GM18505 (cell line): ENCODE measurements around the gene TUG1.
A peak's percentile ranks its signal among the peaks of the same experiment; 100 is the strongest.

Experiments used
- ATAC-seq: cut with Tn5 transposase; IDR thresholded peaks from one replicate; pipeline ENCODE4 v1.9.1; 2021; ENCODE audit not compliant: unreplicated experiment
- POLR2A ChIP-seq: IDR thresholded peaks from 4 replicates; pipeline ENCODE4 v1.6.1; 2011; ENCODE audit warnings: borderline replicate concordance; ENCODE audit not compliant: insufficient read depth, insufficient read length; ENCODE audit errors: extremely low read depth

Gene TUG1

GRCh38 chr22:30968015-30968923 is 796 bp upstream of the TUG1 start, which contains the start of gene MORC2:
TSS of gene MORC2 (minus strand) at chr22:30968774. CDS start at chr22:30967889, 885 bp downstream.
- TF ChIP-seq POLR2A = no peak
- ATAC-seq = no peak

GRCh38 chr22:30969532-30970355 is 679 bp downstream of the TUG1 start:
- peak; percentile 34 for ATAC-seq
- no peak for TF ChIP-seq POLR2A

DNA sequence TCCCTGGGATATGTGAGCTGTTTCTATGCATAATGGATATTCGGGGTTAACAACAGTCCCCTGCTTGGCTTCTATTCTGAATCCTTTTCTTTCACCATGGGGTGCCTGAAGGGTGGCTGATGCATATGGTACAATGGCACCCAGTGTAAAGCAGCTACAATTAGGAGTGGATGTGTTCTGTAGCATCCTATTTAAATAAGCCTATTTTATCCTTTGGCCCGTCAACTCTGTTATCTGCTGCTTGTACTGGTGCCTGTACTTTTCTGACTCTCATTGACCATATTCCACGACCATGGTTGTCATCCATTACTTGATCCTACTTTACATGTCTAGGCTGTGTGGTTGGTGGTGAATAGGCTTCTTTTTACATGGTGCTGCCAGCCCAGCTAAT is 1.3 kb downstream of the TUG1 start:
- no peak for TF ChIP-seq POLR2A
- ATAC-seq = no peak

DNA sequence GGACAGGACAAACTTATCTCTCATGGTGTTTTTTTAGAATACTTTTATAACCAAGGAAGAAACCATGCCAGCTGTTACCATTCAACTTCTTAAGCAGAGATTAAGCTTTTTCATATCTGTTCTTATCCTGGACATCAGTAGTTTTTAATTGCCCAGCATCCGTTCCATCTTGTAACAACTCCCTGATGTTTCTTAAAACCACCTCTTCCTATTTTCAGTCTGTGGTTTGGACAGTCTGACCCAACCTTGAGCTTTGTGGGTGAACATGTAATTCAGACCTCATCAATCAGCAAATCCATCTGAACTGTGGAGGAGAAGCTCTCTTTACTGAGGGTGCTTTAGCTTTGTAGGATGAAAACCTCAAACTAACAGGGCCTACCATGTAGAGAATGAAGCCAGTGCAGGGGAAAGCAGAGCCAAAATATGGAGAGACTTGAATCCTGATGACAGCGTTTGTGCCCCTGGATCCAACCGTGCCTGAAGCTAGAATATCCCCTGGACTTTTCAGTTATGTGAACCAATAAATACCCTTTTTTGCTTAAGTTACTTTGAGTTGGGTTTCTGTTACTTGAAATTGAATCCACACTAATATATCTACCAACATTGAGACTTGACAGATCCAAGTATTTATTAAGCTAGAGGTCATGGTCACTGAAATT is 9.4 kb downstream of the TUG1 start:
- no peak for ATAC-seq
- no peak for TF ChIP-seq POLR2A

DNA sequence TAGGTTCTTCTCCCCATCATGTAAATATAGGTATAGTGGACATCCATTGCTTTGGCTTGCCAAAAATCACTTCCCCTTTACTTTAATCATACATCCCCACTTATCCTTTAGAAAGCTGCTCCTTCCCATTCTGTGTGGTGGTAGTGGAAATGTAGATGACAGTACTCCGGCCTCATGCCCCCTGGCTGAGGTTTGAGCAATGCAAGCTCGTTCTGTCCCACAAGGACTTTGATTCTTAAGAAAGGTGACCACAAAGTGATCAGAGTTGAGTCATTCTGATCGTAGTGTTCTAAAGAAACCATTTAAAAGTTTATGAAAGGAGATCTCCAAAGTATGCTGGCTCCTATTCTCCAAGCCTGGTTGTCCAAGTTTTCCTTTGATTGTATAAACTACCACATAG is 10.9 kb downstream of the TUG1 start:
- ATAC-seq = no peak
- no peak for TF ChIP-seq POLR2A

GRCh38 chr22:30982512-30982911 is 13.4 kb downstream of the TUG1 start:
- TF ChIP-seq POLR2A = no peak
- no peak for ATAC-seq

- no peak for ATAC-seq
- TF ChIP-seq POLR2A = no peak
Observed at GRCh38 chr22:30984317-30984716, 15.3 kb downstream of the TUG1 start.

DNA sequence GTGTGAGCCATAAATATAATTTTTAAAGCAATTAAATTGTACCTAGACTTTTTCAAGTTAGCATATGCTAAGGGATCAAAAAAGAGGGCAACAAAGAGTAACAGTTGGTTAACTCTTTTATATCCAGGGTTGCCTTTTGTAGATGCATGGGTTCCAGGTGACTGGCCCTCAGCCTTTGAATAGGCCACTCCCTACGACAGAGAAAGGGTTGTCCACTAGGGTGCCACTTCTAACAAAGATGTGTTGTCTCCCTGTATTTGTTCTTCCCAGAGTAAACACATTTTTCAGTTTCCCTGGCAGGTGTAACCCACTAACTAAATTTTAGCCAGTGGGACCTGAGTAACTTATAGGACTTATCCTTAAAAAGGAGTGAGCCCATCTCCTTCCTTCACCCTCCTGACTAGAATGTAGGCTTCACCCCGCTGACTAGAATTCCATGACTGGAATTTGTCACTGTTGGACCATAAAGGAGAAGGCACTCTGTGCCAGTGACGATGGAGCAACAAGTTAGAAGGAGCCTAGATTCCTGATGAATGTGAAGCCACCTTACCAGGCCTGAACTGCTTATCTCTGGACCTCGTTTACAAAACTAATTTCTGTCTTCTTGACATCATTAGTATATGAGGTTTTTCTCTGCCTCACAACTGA is 16.6 kb downstream of the TUG1 start:
- TF ChIP-seq POLR2A = no peak
- ATAC-seq = no peak

DNA sequence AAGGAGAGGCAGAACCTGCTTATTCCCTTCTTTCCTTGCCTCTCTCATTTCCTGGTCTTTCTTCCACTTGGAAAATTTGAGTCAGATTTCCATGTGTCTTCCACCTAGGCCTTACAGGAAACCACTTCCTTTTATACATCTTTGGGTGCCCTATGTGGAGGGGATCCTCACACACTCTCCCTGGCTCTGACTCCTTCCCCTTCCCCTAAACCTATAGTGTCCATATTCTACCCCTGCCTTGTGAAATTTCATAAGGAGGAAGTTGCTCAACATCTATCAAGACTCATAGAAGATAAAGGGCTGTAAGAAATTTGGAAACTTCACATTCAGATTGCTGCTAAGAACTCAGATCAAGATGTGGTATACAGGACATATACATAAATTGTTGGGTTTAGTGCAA is 20.4 kb downstream of the TUG1 start:
- no peak for ATAC-seq
- TF ChIP-seq POLR2A = no peak

GRCh38 chr22:30990690-30991089 is 21.6 kb downstream of the TUG1 start:
- TF ChIP-seq POLR2A = no peak

GRCh38 chr22:30992565-30992964 is 23.5 kb downstream of the TUG1 start:
- ATAC-seq = no peak
- no peak for TF ChIP-seq POLR2A

More at GRCh38 chr22:30990690-30991089, 21.6 kb downstream of the TUG1 start:
- ATAC-seq = no peak

DNA sequence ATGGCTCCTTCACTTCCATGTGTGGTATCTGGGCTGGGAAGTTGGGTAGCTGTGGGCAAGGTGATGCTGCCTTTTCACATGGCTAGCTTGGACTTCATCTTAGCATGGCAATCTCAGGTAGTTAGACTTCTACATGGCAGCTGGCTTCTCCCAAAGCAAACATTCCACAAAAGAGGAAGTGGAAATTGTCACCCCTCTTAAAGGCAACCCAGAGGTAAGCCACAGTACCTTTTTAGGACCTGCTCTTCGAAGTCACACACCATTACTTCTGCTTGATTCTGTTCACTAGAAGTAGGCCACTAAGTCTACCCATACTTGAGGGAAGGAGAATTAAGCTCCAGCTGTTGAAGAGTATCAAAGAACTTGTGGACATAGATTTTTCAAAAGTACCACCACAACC is 25.9 kb downstream of the TUG1 start:
- TF ChIP-seq POLR2A = no peak
- ATAC-seq = no peak

GRCh38 chr22:30996462-30996861 is 27.4 kb downstream of the TUG1 start:
- no peak for ATAC-seq
- no peak for TF ChIP-seq POLR2A
